ENCODE data around the gene ADAM33. TPM values are rescaled to one million over a fixed set of nuclear protein-coding genes. Genes with fewer than 3 reads are reported as not detected.

ADAM33 gene
- total RNA-seq, 1 donor from 2014 or later = 34.7 TPM

DNA sequence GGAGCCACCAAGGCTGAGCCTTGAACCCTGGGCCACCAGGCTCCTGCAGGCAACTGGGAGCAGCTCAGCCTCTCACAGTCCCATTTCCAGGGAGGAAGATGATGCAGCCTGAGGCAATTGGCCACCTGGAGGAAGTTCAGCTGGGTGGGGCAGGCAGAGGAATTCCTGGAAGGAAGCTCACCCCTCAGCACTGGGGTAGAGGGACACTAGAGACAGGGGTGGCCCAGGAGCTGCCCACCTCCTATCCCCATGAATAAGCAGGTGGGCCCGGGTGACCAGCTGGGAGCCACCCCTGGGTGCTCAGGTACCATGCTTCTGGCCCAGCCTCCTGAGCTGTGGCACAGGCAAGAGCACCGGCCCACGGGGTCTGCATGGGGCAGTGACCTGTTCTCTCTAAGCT, 47.1 kb upstream of the ADAM33 start:
- peaks cover 11% of the 10 kb centered on the region for H3K4me1 Mint-ChIP-seq (ENCODE audit: unreplicated experiment)
- DNase-seq (ENCODE audit: extremely low spot score, unreplicated experiment) = no peak
- no peaks in the 10 kb centered on the region for H3K36me3 Mint-ChIP-seq (ENCODE audit: unreplicated experiment)
- no peaks in the 10 kb centered on the region for H3K9me3 Mint-ChIP-seq (ENCODE audit: unreplicated experiment)
- H3K27ac Mint-ChIP-seq (ENCODE audit: unreplicated experiment) = no peak overlapping the region
- peaks cover 27% of the 10 kb centered on the region for H3K27me3 Mint-ChIP-seq (ENCODE audit: unreplicated experiment)
- H3K4me3 Mint-ChIP-seq (ENCODE audit: unreplicated experiment) = no peak overlapping the region
- TF ChIP-seq CTCF (IDR thresholded peaks at IDR 0.05) = no peak

GRCh38 chr20:3728354-3728753, 46.5 kb upstream of the ADAM33 start:
- no peak for TF ChIP-seq CTCF (IDR thresholded peaks at IDR 0.05)
- no peak for DNase-seq (ENCODE audit: extremely low spot score, unreplicated experiment)
- H3K4me3 Mint-ChIP-seq (ENCODE audit: unreplicated experiment) = no peak overlapping the region
- H3K36me3 Mint-ChIP-seq (ENCODE audit: unreplicated experiment) = no peaks in the 10 kb centered on the region
- peaks cover 29% of the 10 kb centered on the region for H3K27me3 Mint-ChIP-seq (ENCODE audit: unreplicated experiment)
- H3K27ac Mint-ChIP-seq (ENCODE audit: unreplicated experiment) = no peak overlapping the region
- no peaks in the 10 kb centered on the region for H3K9me3 Mint-ChIP-seq (ENCODE audit: unreplicated experiment)
- peaks cover 11% of the 10 kb centered on the region for H3K4me1 Mint-ChIP-seq (ENCODE audit: unreplicated experiment)

DNA sequence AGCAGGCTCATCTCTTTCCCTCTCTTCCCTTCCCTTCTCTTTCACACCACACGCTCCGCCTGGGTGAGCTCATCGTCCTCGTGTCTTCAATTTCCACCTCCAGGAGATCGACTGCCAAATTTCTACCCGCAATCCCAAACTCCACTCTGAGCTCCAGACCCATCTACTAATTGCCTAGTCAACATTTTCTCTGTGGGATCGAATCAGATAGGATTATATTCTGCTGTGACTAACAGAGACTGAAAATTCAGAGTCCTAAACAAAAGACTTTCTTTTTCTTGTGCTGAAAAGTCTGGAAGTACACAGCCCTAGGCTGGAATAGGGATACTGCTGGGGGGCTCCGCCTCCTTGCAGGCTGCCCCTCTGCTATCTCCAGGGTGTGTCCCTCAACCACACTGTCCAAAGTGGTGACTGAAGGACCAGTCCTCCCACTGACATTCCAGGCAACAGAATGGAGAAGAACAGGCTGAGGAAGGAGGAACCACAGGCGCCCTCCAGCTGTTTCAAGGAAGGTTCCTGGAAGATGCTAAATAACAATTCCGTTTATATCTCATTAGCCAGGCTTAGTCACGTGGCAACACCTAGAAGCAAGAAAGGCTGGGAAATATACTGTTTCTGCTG, 45.7 kb upstream of the ADAM33 start:
- no peaks in the 10 kb centered on the region for H3K36me3 Mint-ChIP-seq (ENCODE audit: unreplicated experiment)
- H3K9me3 Mint-ChIP-seq (ENCODE audit: unreplicated experiment) = no peaks in the 10 kb centered on the region
- no peak for TF ChIP-seq CTCF (IDR thresholded peaks at IDR 0.05)
- H3K4me1 Mint-ChIP-seq (ENCODE audit: unreplicated experiment) = peaks cover 11% of the 10 kb centered on the region
- DNase-seq (ENCODE audit: extremely low spot score, unreplicated experiment) = no peak
- peak overlapping the region; percentile 5 for H3K27ac Mint-ChIP-seq (ENCODE audit: unreplicated experiment)
- peak overlapping the region; percentile 1 for H3K4me3 Mint-ChIP-seq (ENCODE audit: unreplicated experiment)
- peaks cover 36% of the 10 kb centered on the region for H3K27me3 Mint-ChIP-seq (ENCODE audit: unreplicated experiment)

DNA sequence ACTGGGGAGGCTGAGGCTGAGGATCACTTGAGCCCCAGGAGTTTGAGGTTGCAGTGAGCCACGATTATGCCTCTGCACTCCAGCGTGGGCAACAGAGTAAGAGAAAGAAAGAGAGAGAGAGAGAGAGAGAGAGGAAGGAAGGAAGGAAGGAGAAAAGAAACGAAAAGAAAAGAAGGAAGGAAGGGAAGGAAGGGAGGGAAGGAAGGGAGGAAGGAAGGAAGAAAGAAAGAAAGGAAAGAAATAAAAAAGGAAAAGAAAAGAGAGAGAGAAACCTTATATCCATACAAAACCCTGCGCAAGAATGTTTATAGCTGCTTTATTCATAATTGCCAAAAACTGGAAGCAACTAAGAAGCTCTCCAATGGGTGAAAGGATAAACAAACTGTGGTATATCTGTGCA, 42.5 kb upstream of the ADAM33 start:
- Mint-ChIP-seq H3K4me3 (ENCODE audit: unreplicated experiment) (no peak overlapping the region), H3K27ac (ENCODE audit: unreplicated experiment) (no peak overlapping the region), H3K36me3 (ENCODE audit: unreplicated experiment) (no peaks in the 10 kb centered on the region), H3K4me1 (ENCODE audit: unreplicated experiment) (peaks cover 9% of the 10 kb centered on the region), H3K27me3 (ENCODE audit: unreplicated experiment) (peaks cover 56% of the 10 kb centered on the region), H3K9me3 (ENCODE audit: unreplicated experiment) (no peaks in the 10 kb centered on the region)
- no peak for TF ChIP-seq CTCF (IDR thresholded peaks at IDR 0.05)
- DNase-seq (ENCODE audit: extremely low spot score, unreplicated experiment) = no peak

DNA sequence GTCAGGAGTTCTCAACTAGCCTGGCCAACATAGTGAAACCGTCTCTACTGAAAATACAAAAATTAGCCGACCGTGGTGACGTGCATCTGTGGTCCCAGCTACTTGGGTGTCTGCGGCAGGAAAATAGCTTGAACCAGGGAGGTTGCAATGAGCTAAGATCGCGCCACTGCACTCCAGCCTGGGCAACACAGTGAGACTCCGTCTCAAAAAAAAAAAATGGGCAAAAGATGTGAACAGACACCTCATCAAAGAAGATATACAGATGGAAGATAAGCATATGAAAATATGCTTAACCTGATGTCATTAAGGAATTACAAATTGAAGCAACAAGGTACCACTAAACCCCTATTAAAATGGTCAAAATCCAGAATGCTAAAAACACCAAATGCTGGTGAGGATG, 41.5 kb upstream of the ADAM33 start:
- TF ChIP-seq CTCF (IDR thresholded peaks at IDR 0.05) = no peak
- no peaks in the 10 kb centered on the region for H3K9me3 Mint-ChIP-seq (ENCODE audit: unreplicated experiment)
- no peak for DNase-seq (ENCODE audit: extremely low spot score, unreplicated experiment)
- no peak overlapping the region for H3K27ac Mint-ChIP-seq (ENCODE audit: unreplicated experiment)
- H3K4me3 Mint-ChIP-seq (ENCODE audit: unreplicated experiment) = no peak overlapping the region
- no peaks in the 10 kb centered on the region for H3K36me3 Mint-ChIP-seq (ENCODE audit: unreplicated experiment)
- peaks cover 9% of the 10 kb centered on the region for H3K4me1 Mint-ChIP-seq (ENCODE audit: unreplicated experiment)
- H3K27me3 Mint-ChIP-seq (ENCODE audit: unreplicated experiment) = peaks cover 54% of the 10 kb centered on the region

Data from osteocyte (in vitro differentiated cells).